Loucy (cell line): Measurements from ENCODE around the gene SFRP2.

Experiments
- H2AFZ ChIP-seq: fragments of 200-600 bp; sonication (generic); 2 replicates; pipeline ENCODE4 v1.6.0; 2016; ENCODE audit warnings: antibody characterized with exemption, mild to moderate bottlenecking, low read length, moderate library complexity
- H3F3A ChIP-seq: fragments of 200-600 bp; 2 replicates; pipeline ENCODE4 v1.6.0; 2016; ENCODE audit warnings: antibody characterized with exemption, low read depth, mild to moderate bottlenecking
- H3K27me3 ChIP-seq: fragments of 200-600 bp; sonication (generic); 2 replicates; pipeline ENCODE4 v1.6.1; 2014; ENCODE audit warnings: low read length, mild to moderate bottlenecking; ENCODE audit not compliant: insufficient read depth, poor library complexity, severe bottlenecking
- H3K36me3 ChIP-seq: fragments of 200-600 bp; sonication (generic); 2 replicates; pipeline ENCODE4 v1.6.1; 2016; ENCODE audit warnings: low read length; ENCODE audit not compliant: insufficient read depth
- H3K4me1 ChIP-seq: fragments of 200-600 bp; sonication (generic); 2 replicates; pipeline ENCODE4 v1.5.1; 2014; ENCODE audit warnings: low read length, mild to moderate bottlenecking; ENCODE audit not compliant: insufficient read depth, poor library complexity, severe bottlenecking
- H3K4me2 ChIP-seq: fragments of 200-600 bp; sonication (generic); 2 replicates; pipeline ENCODE4 v1.6.0; 2014; ENCODE audit warnings: antibody characterized with exemption, low read length, low read depth, mild to moderate bottlenecking; ENCODE audit not compliant: poor library complexity, severe bottlenecking
- H3K4me3 ChIP-seq: fragments of 200-600 bp; sonication (generic); 2 replicates; pipeline ENCODE4 v1.5.1; 2014; ENCODE audit warnings: low read length, mild to moderate bottlenecking, mixed read lengths; ENCODE audit not compliant: poor library complexity, severe bottlenecking
- H3K79me2 ChIP-seq: fragments of 200-600 bp; sonication (generic); 2 replicates; pipeline ENCODE4 v1.6.1; 2014; ENCODE audit warnings: low read length; ENCODE audit not compliant: insufficient read depth
- H3K9ac ChIP-seq: fragments of 200-600 bp; sonication (generic); 2 replicates; pipeline ENCODE4 v1.6.0; 2014; ENCODE audit warnings: mild to moderate bottlenecking, low read depth, low read length, moderate library complexity; ENCODE audit not compliant: poor library complexity, severe bottlenecking
- H3K9me2 ChIP-seq: fragments of 200-600 bp; sonication (generic); replicated peaks from 2 replicates; pipeline ENCODE4 v1.6.1; 2016; ENCODE audit warnings: low read depth, low read length, mixed read lengths
- H3K9me3 ChIP-seq: fragments of 200-600 bp; sonication (generic); 2 replicates; pipeline ENCODE4 v1.6.1; 2014; ENCODE audit warnings: mild to moderate bottlenecking, antibody characterized with exemption, low read length, low read depth; ENCODE audit not compliant: insufficient read depth
- H4K20me1 ChIP-seq: fragments of 200-600 bp; sonication (generic); 2 replicates; pipeline ENCODE4 v1.6.0; 2014; ENCODE audit warnings: antibody characterized with exemption, low read length, mild to moderate bottlenecking; ENCODE audit not compliant: insufficient read depth, poor library complexity, severe bottlenecking
- EZH2phosphoT487 ChIP-seq: fragments of 200-600 bp; IDR thresholded peaks from 2 replicates; pipeline ENCODE4 v1.6.1; 2018; ENCODE audit warnings: antibody characterized with exemption, mild to moderate bottlenecking, moderate library complexity, borderline replicate concordance
- TF ChIP-seq, protein P1 (sequence below): fragments of 200-600 bp; sonication (generic); conservative IDR thresholded peaks from 2 replicates; pipeline ENCODE4 v1.5.1; 2014; ENCODE audit warnings: mild to moderate bottlenecking, antibody characterized with exemption, low read length

Gene SFRP2

DNA sequence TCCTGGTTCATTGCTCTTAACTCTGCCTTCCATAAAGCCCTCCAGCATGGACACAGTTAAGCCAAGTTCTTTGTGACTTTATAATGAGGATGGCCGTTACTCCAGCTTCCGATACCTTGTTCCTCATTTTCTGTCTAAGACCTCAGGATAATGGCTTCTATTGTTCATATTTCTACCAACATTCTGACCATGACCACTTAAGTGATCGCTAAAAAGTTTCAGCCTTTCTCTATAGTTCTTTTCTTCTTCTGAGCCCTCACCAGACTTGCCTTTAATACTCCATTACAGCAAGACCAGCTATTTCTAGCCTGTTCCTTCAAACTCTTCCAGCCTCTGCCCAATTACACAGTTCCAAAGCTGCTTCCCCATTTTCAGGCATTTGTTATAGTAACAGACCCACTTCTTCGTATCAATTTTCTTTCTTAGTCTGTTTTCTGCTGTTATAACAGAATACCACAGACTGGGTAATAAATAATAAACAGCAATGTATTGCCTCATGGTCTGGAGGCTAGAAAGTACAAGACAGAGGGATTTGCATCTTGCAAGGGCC, 41.4 kb downstream of the SFRP2 start:
- Histone ChIP-seq H3K27me3 (no peaks in the 10 kb centered on the region), H3K4me1 (peaks cover 3% of the 10 kb centered on the region), H3K4me3 (no peak overlapping the region), H3K36me3 (no peaks in the 10 kb centered on the region), H3K9me3 (no peaks in the 10 kb centered on the region), H3K4me2 (no peak overlapping the region), H3F3A (no peaks in the 10 kb centered on the region), H4K20me1 (no peaks in the 10 kb centered on the region), H3K9ac (no peak overlapping the region), H3K9me2 (no peaks in the 10 kb centered on the region), H3K79me2 (no peaks in the 10 kb centered on the region), H2AFZ (no peak overlapping the region)
- TF ChIP-seq EZH2phosphoT487 = no peak
- TF ChIP-seq, protein P1, sequence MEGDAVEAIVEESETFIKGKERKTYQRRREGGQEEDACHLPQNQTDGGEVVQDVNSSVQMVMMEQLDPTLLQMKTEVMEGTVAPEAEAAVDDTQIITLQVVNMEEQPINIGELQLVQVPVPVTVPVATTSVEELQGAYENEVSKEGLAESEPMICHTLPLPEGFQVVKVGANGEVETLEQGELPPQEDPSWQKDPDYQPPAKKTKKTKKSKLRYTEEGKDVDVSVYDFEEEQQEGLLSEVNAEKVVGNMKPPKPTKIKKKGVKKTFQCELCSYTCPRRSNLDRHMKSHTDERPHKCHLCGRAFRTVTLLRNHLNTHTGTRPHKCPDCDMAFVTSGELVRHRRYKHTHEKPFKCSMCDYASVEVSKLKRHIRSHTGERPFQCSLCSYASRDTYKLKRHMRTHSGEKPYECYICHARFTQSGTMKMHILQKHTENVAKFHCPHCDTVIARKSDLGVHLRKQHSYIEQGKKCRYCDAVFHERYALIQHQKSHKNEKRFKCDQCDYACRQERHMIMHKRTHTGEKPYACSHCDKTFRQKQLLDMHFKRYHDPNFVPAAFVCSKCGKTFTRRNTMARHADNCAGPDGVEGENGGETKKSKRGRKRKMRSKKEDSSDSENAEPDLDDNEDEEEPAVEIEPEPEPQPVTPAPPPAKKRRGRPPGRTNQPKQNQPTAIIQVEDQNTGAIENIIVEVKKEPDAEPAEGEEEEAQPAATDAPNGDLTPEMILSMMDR = no peak

DNA sequence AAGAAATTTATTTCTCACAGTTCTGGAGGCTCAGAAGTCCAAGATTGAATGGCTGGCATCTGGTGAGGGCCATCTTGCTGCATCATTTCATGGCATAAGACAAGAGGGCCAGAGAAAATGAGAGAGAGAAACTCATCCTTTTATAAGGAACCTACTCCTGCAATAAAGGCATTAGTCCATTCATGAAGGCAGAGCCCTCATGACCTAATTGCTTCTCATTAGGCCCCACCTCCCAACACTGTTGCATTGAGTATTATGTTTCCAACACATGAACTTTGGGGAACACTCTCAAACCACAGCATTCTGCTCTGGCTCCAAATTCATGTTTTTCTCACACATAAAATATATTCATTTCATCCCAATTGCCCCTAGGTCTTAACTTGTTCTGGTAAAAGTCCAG, 43.2 kb downstream of the SFRP2 start:
- H3K36me3 ChIP-seq = no peaks in the 10 kb centered on the region
- H3K4me1 ChIP-seq = peaks cover 3% of the 10 kb centered on the region
- H3K27me3 ChIP-seq = no peaks in the 10 kb centered on the region
- no peak overlapping the region for H3K9ac ChIP-seq
- H3K4me2 ChIP-seq = no peak overlapping the region
- no peak overlapping the region for H2AFZ ChIP-seq
- no peaks in the 10 kb centered on the region for H3K79me2 ChIP-seq
- no peak for TF ChIP-seq EZH2phosphoT487
- TF ChIP-seq, protein P1 = no peak
- no peaks in the 10 kb centered on the region for H4K20me1 ChIP-seq
- H3K9me3 ChIP-seq = peaks cover 7% of the 10 kb centered on the region
- H3F3A ChIP-seq = no peaks in the 10 kb centered on the region
- no peak overlapping the region for H3K4me3 ChIP-seq
- H3K9me2 ChIP-seq = no peaks in the 10 kb centered on the region

DNA sequence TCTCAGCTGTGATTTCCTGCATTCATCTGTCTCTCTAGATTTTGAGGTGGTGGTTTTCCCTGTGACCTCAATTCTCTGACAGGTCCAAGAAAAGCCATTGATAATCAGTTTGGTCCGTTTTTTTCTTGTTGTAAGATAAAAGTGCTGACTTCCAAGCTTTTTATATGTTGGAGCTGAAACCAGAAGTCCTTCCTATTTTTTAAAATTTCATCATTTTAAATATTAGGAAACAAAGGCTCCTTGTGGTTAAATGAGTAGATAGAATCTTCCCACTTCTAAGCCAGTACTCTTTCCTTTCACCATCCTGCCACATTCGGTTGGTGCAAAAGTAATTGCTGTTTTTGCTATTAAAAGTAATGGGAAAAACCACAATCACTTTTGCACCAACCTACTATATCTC, 47.3 kb downstream of the SFRP2 start:
- no peaks in the 10 kb centered on the region for H3K27me3 ChIP-seq
- H3K9ac ChIP-seq = no peak overlapping the region
- no peak for TF ChIP-seq EZH2phosphoT487
- TF ChIP-seq, protein P1 = no peak
- no peaks in the 10 kb centered on the region for H3K4me1 ChIP-seq
- H3K4me2 ChIP-seq = no peak overlapping the region
- H2AFZ ChIP-seq = no peak overlapping the region
- H3K79me2 ChIP-seq = no peaks in the 10 kb centered on the region
- no peaks in the 10 kb centered on the region for H3F3A ChIP-seq
- H3K9me2 ChIP-seq = no peaks in the 10 kb centered on the region
- H3K4me3 ChIP-seq = no peak overlapping the region
- H4K20me1 ChIP-seq = no peaks in the 10 kb centered on the region
- H3K36me3 ChIP-seq = no peaks in the 10 kb centered on the region
- peaks cover 10% of the 10 kb centered on the region for H3K9me3 ChIP-seq
